Liver (tissue), 9 donors: Measurements from ENCODE around the gene IARS2. TPM values are rescaled to one million over a fixed set of nuclear protein-coding genes. Genes with fewer than 3 reads are reported as not detected.

Experiments used
- DNase-seq: peaks from one replicate; pipeline ENCODE4 v3.0.0-alpha.2; 2017; ENCODE audit warnings: low spot score
- H3K27ac ChIP-seq, 2 donors: one replicate each; pipeline ENCODE4 v1.7.0; 2013; ENCODE audit warnings: inconsistent platforms in 2 of 2, low read length in 2 of 2, control low read depth in 1 of 2, low read depth in 1 of 2, mild to moderate bottlenecking in 1 of 2
- H3K27me3 ChIP-seq, 4 donors: one replicate each; pipeline versions ENCODE4 v1.6.1 to v1.7.0; 2013; ENCODE audit warnings: low read length in 3 of 4, inconsistent platforms in 1 of 4, mild to moderate bottlenecking in 1 of 4, moderate library complexity in 1 of 4; ENCODE audit not compliant: control insufficient read depth in 4 of 4, insufficient read depth in 4 of 4
- H3K36me3 ChIP-seq, 4 donors: one replicate each; pipeline versions ENCODE4 v1.6.1 to v1.7.0; 2013; ENCODE audit warnings: low read length in 3 of 4, mild to moderate bottlenecking in 3 of 4, low read depth in 1 of 4, moderate library complexity in 1 of 4; ENCODE audit not compliant: control insufficient read depth in 4 of 4, insufficient read depth in 3 of 4
- H3K4me1 ChIP-seq, 4 donors: one replicate each; pipeline versions ENCODE4 v1.6.1 to v1.7.0; 2013; ENCODE audit warnings: low read length in 3 of 4, mild to moderate bottlenecking in 3 of 4, moderate library complexity in 1 of 4; ENCODE audit not compliant: control insufficient read depth in 4 of 4, insufficient read depth in 4 of 4
- H3K4me3 ChIP-seq, 3 donors: one replicate each; pipeline versions ENCODE4 v1.6.1 to v1.7.0; 2013; ENCODE audit warnings: low read length in 3 of 3, control low read depth in 1 of 3, low read depth in 1 of 3, mild to moderate bottlenecking in 1 of 3
- H3K9ac ChIP-seq, 2 donors: one replicate each; pipeline ENCODE4 v1.7.0; 2013; ENCODE audit warnings: low read length in 2 of 2, mild to moderate bottlenecking in 2 of 2, moderate library complexity in 2 of 2, control low read depth in 1 of 2, low read depth in 1 of 2
- H3K9me3 ChIP-seq, 4 donors: one replicate each; pipeline versions ENCODE4 v1.6.1 to v1.7.0; 2013; ENCODE audit warnings: low read length in 3 of 4; ENCODE audit not compliant: control insufficient read depth in 4 of 4
- FOXA2 ChIP-seq: IDR thresholded peaks from 2 replicates; pipeline ENCODE4 v1.6.1; 2016; ENCODE audit warnings: antibody characterized with exemption
- HNF4A ChIP-seq, 2 donors: conservative IDR thresholded peaks; 2 replicates each; pipeline ENCODE4 v1.6.1; 2016; ENCODE audit warnings: antibody characterized with exemption in 2 of 2, mild to moderate bottlenecking in 2 of 2
- HNF4G ChIP-seq: IDR thresholded peaks from 2 replicates; pipeline ENCODE4 v1.6.1; 2016; ENCODE audit warnings: antibody characterized with exemption
- JUND ChIP-seq, 2 donors: IDR thresholded peaks; 2 replicates each; pipeline ENCODE4 v1.6.1; 2016; ENCODE audit warnings: antibody characterized with exemption in 2 of 2
- NR2F2 ChIP-seq: IDR thresholded peaks from 2 replicates; pipeline ENCODE4 v1.6.1; 2016; ENCODE audit warnings: antibody characterized with exemption
- RAD21 ChIP-seq, 2 donors: IDR thresholded peaks; 2 replicates each; pipeline ENCODE4 v1.6.1; 2016; ENCODE audit warnings: antibody characterized with exemption in 2 of 2, mild to moderate bottlenecking in 2 of 2
- RXRA ChIP-seq, 2 donors: IDR thresholded peaks; 2 replicates each; pipeline ENCODE4 v1.6.1; 2017 to 2018; ENCODE audit warnings: antibody characterized with exemption in 2 of 2, mild to moderate bottlenecking in 1 of 2
- SP1 ChIP-seq: IDR thresholded peaks from 2 replicates; pipeline ENCODE4 v1.6.1; 2018; ENCODE audit warnings: antibody characterized with exemption, mild to moderate bottlenecking
- TAF1 ChIP-seq: conservative IDR thresholded peaks from 2 replicates; pipeline ENCODE4 v1.6.1; 2016; ENCODE audit warnings: antibody characterized with exemption, mild to moderate bottlenecking
- YY1 ChIP-seq: IDR thresholded peaks from 2 replicates; pipeline ENCODE4 v1.6.1; 2016; ENCODE audit warnings: antibody characterized with exemption, mild to moderate bottlenecking
- WGBS: extraction: QIAGEN DNeasy Blood & Tissue Kit; methylation state at CpG from one replicate; pipeline ENCODE4 v1.1.7; 2013; 5-methylcytosine and 5-hydroxymethylcytosine counted together
- polyA plus RNA-seq, 2 donors: library from polyadenylated mRNA; stranded (reverse) in 1 of 2; unstranded in 1 of 2; fragments of 200-250 nt in 1 of 2; fragments of >200 nt in 1 of 2; fragmentation: Nextera tagmentation in 1 of 2; extraction: Ambion mirVana in 1 of 2; gene quantifications; one replicate each; pipeline versions ENCODE4 v1.2.1 to v1.2.3, GENCODE V29; 2013 to 2015
- total RNA-seq, 2 donors: library from RNA; depleted of rRNA; stranded (reverse); fragments of >200 nt; gene quantifications; one replicate each; pipeline ENCODE4 v1.2.3, GENCODE V29; 2014
- TF ChIP-seq, protein P1 (sequence below): fragments of 150-350 bp; IDR thresholded peaks from 2 replicates; pipeline ENCODE4 v1.5.1; 2017; ENCODE audit warnings: improper control_type of control experiment, low read depth, low read length; ENCODE audit not compliant: missing input control
- TF ChIP-seq, protein P2 (sequence below): IDR thresholded peaks from 2 replicates; pipeline ENCODE4 v1.6.1; 2016; ENCODE audit warnings: antibody characterized with exemption
- TF ChIP-seq, protein P3 (sequence below): IDR thresholded peaks from 2 replicates; pipeline ENCODE4 v1.6.1; 2016; ENCODE audit warnings: antibody characterized with exemption, mild to moderate bottlenecking
- donor health status: healthy.
- donor health status: healthy.
- donor health status: healthy.
- donor health status: healthy.
- donor health status: healthy.

The IARS2 gene
- total and polyA plus RNA-seq, 4 donors = 31.8 to 53.8 (median 44.2) TPM

DNA sequence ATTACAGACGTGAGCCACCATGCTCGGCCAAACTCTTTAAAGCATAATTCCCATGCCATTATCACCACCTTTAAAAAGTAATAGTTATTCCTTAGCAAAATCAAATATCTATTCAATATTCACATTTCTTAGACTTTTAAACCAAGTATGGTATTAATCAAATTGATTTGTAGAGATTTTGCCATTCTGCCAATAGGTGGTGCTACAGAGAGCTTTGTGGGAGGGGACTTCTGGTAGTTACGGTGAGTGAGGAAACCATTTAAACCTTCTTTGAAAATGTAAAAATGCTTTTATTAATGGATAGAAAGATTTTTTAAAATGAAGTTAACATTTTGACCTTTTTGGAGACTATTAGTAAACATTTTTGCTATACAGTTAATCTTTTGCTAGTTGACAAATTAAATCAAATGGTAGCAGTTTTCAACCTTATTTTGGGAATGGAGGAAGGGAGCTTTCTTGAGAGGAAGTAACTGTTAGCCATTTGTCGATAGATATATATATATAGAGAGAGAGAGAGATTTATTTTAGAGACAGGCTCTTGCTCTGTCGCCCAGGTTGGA is 19.3 kb downstream of the IARS2 start:
- Histone ChIP-seq H3K27ac (no peak overlapping the region), H3K4me1 (no peaks in the 10 kb centered on the region), H3K9me3 (no peaks in the 10 kb centered on the region), H3K9ac (no peak overlapping the region), H3K36me3 (peaks cover 5 to 29% (median 22%) of the 10 kb centered on the region in 4 donors), H3K4me3 (no peak overlapping the region), H3K27me3 (no peaks in the 10 kb centered on the region)
- DNase-seq = no peak
- WGBS = 86% methylated on average over 5 of the region's 5 CpGs
- TF ChIP-seq FOXA2 (no peak), RAD21 (IDR thresholded peaks at IDR 0.05) (peak; percentile 26 to 50)
- TF ChIP-seq, protein P1, sequence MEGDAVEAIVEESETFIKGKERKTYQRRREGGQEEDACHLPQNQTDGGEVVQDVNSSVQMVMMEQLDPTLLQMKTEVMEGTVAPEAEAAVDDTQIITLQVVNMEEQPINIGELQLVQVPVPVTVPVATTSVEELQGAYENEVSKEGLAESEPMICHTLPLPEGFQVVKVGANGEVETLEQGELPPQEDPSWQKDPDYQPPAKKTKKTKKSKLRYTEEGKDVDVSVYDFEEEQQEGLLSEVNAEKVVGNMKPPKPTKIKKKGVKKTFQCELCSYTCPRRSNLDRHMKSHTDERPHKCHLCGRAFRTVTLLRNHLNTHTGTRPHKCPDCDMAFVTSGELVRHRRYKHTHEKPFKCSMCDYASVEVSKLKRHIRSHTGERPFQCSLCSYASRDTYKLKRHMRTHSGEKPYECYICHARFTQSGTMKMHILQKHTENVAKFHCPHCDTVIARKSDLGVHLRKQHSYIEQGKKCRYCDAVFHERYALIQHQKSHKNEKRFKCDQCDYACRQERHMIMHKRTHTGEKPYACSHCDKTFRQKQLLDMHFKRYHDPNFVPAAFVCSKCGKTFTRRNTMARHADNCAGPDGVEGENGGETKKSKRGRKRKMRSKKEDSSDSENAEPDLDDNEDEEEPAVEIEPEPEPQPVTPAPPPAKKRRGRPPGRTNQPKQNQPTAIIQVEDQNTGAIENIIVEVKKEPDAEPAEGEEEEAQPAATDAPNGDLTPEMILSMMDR = peak; percentile 27

DNA sequence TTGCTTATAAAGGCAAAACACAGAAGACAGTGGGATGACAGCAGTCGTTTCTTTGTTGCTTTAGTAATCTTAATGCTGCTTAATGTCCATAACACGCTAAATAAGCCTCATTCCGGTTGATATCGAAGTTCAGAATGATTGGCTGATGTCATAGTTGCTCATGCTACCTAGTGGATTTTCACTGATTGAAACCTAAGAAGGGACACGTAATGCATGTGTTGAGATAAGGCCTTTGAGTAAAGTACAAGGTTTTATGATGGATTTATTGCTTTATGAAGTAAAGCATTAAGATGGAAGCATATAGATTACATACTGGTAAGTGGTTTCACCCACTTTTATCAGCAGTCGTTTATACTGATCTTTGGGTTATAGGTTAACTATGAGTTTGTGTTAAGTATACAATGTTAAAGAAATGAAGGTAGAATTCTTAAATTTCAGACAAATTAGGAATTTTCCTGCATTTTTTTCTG is 25.1 kb downstream of the IARS2 start:
- peaks cover 0 to 7% (median under 1%) of the 10 kb centered on the region in 4 donors for H3K4me1 ChIP-seq
- H3K36me3 ChIP-seq = peaks cover 0 to 15% (median 9%) of the 10 kb centered on the region in 4 donors
- no peak overlapping the region for H3K27ac ChIP-seq
- DNase-seq = no peak
- no peak overlapping the region for H3K9ac ChIP-seq
- 79% methylated on average over 6 of the region's 6 CpGs for WGBS
- no peaks in the 10 kb centered on the region for H3K27me3 ChIP-seq
- no peak overlapping the region for H3K4me3 ChIP-seq
- no peaks in the 10 kb centered on the region for H3K9me3 ChIP-seq
- TF ChIP-seq HNF4A (conservative IDR thresholded peaks at IDR 0.05) (no peak), HNF4G (no peak)

DNA sequence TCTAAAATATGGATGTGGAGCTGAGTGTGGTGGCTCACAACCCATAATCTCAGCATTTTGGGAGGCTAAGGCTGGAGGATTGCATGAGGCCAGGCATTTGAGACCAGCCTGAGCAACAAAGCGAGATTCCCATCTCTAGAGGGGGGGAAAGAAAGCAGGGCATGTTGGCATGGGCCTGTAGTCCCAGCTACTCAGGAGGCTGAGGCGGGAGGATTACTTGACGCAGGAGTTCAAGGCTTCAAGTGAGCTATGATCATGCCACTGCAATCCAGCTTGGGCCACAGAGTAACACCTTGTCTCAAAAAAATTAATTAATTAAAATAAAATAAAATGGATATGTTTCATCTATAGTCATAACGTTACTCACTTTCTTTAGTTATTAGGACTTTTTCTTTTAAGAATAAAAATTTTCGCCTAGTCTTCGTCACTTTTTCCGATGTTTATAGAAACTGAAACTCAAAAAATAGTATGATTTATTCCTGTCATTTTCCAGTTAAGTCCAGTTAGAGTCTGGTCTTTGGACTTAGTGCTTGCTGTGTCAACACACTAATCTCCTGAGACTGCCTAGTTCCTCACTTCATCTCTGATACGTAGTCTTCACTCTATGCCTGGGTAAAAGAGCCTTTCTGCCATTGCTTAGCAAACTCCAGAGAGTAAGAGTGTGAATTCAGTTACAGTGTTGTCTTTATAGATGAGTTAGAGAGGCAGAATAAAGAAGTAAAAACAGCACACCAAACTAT is 28.0 kb downstream of the IARS2 start:
- 73% methylated on average over 8 of the region's 8 CpGs for WGBS
- Histone ChIP-seq H3K9me3 (no peaks in the 10 kb centered on the region), H3K36me3 (peaks cover 0 to 8% (median 2%) of the 10 kb centered on the region in 4 donors), H3K27me3 (no peaks in the 10 kb centered on the region), H3K9ac (no peak overlapping the region), H3K4me3 (no peak overlapping the region), H3K4me1 (peaks cover 0 to 7% (median under 1%) of the 10 kb centered on the region in 4 donors), H3K27ac (peak overlapping the region in 1 of 2 donors; percentile 14)
- TF ChIP-seq, protein P1 = no peak
- TF ChIP-seq, protein P2, sequence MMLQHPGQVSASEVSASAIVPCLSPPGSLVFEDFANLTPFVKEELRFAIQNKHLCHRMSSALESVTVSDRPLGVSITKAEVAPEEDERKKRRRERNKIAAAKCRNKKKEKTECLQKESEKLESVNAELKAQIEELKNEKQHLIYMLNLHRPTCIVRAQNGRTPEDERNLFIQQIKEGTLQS = no peak
- TF ChIP-seq, protein P3, sequence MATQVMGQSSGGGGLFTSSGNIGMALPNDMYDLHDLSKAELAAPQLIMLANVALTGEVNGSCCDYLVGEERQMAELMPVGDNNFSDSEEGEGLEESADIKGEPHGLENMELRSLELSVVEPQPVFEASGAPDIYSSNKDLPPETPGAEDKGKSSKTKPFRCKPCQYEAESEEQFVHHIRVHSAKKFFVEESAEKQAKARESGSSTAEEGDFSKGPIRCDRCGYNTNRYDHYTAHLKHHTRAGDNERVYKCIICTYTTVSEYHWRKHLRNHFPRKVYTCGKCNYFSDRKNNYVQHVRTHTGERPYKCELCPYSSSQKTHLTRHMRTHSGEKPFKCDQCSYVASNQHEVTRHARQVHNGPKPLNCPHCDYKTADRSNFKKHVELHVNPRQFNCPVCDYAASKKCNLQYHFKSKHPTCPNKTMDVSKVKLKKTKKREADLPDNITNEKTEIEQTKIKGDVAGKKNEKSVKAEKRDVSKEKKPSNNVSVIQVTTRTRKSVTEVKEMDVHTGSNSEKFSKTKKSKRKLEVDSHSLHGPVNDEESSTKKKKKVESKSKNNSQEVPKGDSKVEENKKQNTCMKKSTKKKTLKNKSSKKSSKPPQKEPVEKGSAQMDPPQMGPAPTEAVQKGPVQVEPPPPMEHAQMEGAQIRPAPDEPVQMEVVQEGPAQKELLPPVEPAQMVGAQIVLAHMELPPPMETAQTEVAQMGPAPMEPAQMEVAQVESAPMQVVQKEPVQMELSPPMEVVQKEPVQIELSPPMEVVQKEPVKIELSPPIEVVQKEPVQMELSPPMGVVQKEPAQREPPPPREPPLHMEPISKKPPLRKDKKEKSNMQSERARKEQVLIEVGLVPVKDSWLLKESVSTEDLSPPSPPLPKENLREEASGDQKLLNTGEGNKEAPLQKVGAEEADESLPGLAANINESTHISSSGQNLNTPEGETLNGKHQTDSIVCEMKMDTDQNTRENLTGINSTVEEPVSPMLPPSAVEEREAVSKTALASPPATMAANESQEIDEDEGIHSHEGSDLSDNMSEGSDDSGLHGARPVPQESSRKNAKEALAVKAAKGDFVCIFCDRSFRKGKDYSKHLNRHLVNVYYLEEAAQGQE = no peak
- peak; percentile 56 to 63 for TF ChIP-seq HNF4A (conservative IDR thresholded peaks at IDR 0.05)
- no peak for TF ChIP-seq RXRA (IDR thresholded peaks at IDR 0.05)
- TF ChIP-seq FOXA2 = no peak
- no peak for TF ChIP-seq NR2F2
- peak in 1 of 2 donors; percentile 61 for TF ChIP-seq JUND (IDR thresholded peaks at IDR 0.05)
- TF ChIP-seq TAF1 = no peak
- TF ChIP-seq SP1 = no peak
- no peak for TF ChIP-seq HNF4G
- no peak for TF ChIP-seq YY1
- no peak for DNase-seq
